Posterior vena cava (tissue), 2 donors: Measurements from ENCODE around the gene PTPRCAP. TPM values are rescaled to one million over a fixed set of nuclear protein-coding genes. Genes with fewer than 3 reads are reported as not detected.
"Not testable (repeated sequence)": the region's sequence is repeated elsewhere in the genome, so short reads cannot be mapped to it uniquely, and the experiment has no call there.

Experiments
- DNase-seq: peaks from one replicate; pipeline ENCODE4 v3.0.0-alpha.2; 2020; ENCODE audit warnings: low spot score
- intact Hi-C, 2 donors: fragments of 100-400 bp; cut with DNase I; formaldehyde crosslinking; loops; one replicate each; pipeline versions ENCODE4 v1.14.1 to v1.14.2; 2022 to 2023
- total RNA-seq, 2 donors: library from RNA; stranded (reverse); fragmentation: NEBNext Ultra II Directional; extraction: Animal tissue kit (Norgen Biotek cat#: 25700); gene quantifications; one replicate each; pipeline ENCODE4 v1.2.1, GENCODE V29; 2021
- donor health status: DM: yes; HTN: yes; CAD: no.
- donor health status: DM: yes; HTN: yes; CAD: no.

The PTPRCAP gene
- total RNA-seq, 2 donors from 2014 or later: 2.5 TPM

GRCh38 chr11:67466962-67467771 lies 29.7 kb upstream of the PTPRCAP start:
- intact Hi-C loops: no loop called here
- no peak for DNase-seq

- intact Hi-C loops: no loop called here
- no peak for DNase-seq
Measured at GRCh38 chr11:67466367-67466766, 28.9 kb upstream of the PTPRCAP start.

GRCh38 chr11:67465530-67465929 lies 28.0 kb upstream of the PTPRCAP start:
- DNase-seq, intact Hi-C loops: not testable (repeated sequence)

- intact Hi-C loops: no loop called here
Measured at GRCh38 chr11:67465189-67465510, 27.7 kb upstream of the PTPRCAP start.

GRCh38 chr11:67464411-67465188 lies 27.1 kb upstream of the PTPRCAP start:
- intact Hi-C loops: no loop called here
- DNase-seq: peak; percentile 96

More at GRCh38 chr11:67465189-67465510, 27.7 kb upstream of the PTPRCAP start:
- DNase-seq: no peak

- intact Hi-C loops: no loop called here
Measured at GRCh38 chr11:67463680-67464410, 26.4 kb upstream of the PTPRCAP start.

GRCh38 chr11:67463186-67463585 lies 25.7 kb upstream of the PTPRCAP start:
- intact Hi-C loops: no loop called here
- DNase-seq: no peak

More at GRCh38 chr11:67463680-67464410, 26.4 kb upstream of the PTPRCAP start:
- peak; percentile 95 for DNase-seq

- intact Hi-C loops: no loop called here
- no peak for DNase-seq
Measured at GRCh38 chr11:67458266-67458665, 20.8 kb upstream of the PTPRCAP start.

- DNase-seq: no peak
- intact Hi-C loops: no loop called here
Measured at GRCh38 chr11:67457453-67457852, 20.0 kb upstream of the PTPRCAP start.

GRCh38 chr11:67456068-67456705 lies 18.7 kb upstream of the PTPRCAP start:
- intact Hi-C loops: no loop called here
- DNase-seq: no peak

GRCh38 chr11:67455054-67455453 lies 17.6 kb upstream of the PTPRCAP start, which contains the start of gene CABP4:
Gene CABP4, plus strand, starts transcription at chr11:67455354. Its CDS starts 70 bp downstream, at chr11:67455424.
- intact Hi-C loops: no loop called here
- no peak for DNase-seq

GRCh38 chr11:67453816-67454732 lies 16.6 kb upstream of the PTPRCAP start:
- intact Hi-C loops: no loop called here
- DNase-seq: no peak

GRCh38 chr11:67452141-67452952 lies 14.9 kb upstream of the PTPRCAP start, which contains the start of gene GPR152:
Gene GPR152, minus strand, starts transcription at chr11:67452729. Its CDS starts 5 bp downstream, at chr11:67452724.
- intact Hi-C loops: no loop called here
- DNase-seq: no peak

GRCh38 chr11:67451658-67451976 lies 14.1 kb upstream of the PTPRCAP start:
- intact Hi-C loops: no loop called here
- no peak for DNase-seq

- DNase-seq: no peak
- intact Hi-C loops: no loop called here
Measured at GRCh38 chr11:67450796-67451657, 13.5 kb upstream of the PTPRCAP start.

- no peak for DNase-seq
- intact Hi-C loops: no loop called here
Measured at GRCh38 chr11:67449116-67449844, 11.8 kb upstream of the PTPRCAP start.
